Keratinocyte (primary cell): ENCODE measurements around the gene LRRC4C. TPM values are rescaled to one million over a fixed set of nuclear protein-coding genes. Genes with fewer than 3 reads are reported as not detected.

Experiments used
- DNase-seq: peaks from one replicate; pipeline ENCODE4 v3.0.0-alpha.2; 2011; ENCODE audit warnings: low read depth, missing footprints, low spot score
- FAIRE-seq: peaks from 2 replicates; lab custom pipeline; 2011; peaks lifted over from hg19 to GRCh38; lab: Jason Lieb, UNC
- H2AFZ ChIP-seq: 2 replicates; pipeline ENCODE4 v1.6.0; 2012; ENCODE audit warnings: low read length, control low read depth, inconsistent platforms; ENCODE audit not compliant: control insufficient read depth
- H3K27ac ChIP-seq: 2 replicates; pipeline ENCODE4 v1.5.1; 2011; ENCODE audit warnings: low read length; ENCODE audit not compliant: control insufficient read depth, insufficient read depth
- H3K27me3 ChIP-seq: 3 replicates; pipeline ENCODE4 v1.6.0; 2011; ENCODE audit warnings: low read length; ENCODE audit not compliant: control insufficient read depth, insufficient read depth; ENCODE audit errors: extremely low read depth
- H3K36me3 ChIP-seq, 2 experiments: 2 replicates in 1 of 2; 3 replicates in 1 of 2; pipeline ENCODE4 v1.5.1; 2011; ENCODE audit warnings: low read length in 2 of 2, mild to moderate bottlenecking in 1 of 2; ENCODE audit not compliant: control insufficient read depth in 2 of 2, insufficient read depth in 2 of 2; ENCODE audit errors: extremely low read depth in 1 of 2
- H3K4me1 ChIP-seq: 3 replicates; pipeline ENCODE4 v1.5.1; 2011; ENCODE audit warnings: low read length; ENCODE audit not compliant: control insufficient read depth, insufficient read depth; ENCODE audit errors: extremely low read depth
- H3K4me2 ChIP-seq: 3 replicates; pipeline ENCODE4 v1.6.0; 2011; ENCODE audit warnings: low read depth, low read length; ENCODE audit not compliant: control insufficient read depth, insufficient read depth; ENCODE audit errors: extremely low read depth
- H3K4me3 ChIP-seq, 3 experiments: fragments of 200-600 bp in 1 of 3; sonication (generic) in 1 of 3; 2 replicates in 2 of 3; 3 replicates in 1 of 3; pipeline ENCODE4 v1.5.1; 2011 to 2016; ENCODE audit warnings: low read length in 3 of 3, mild to moderate bottlenecking in 3 of 3, control low read depth in 2 of 3, inconsistent platforms in 1 of 3, low read depth in 1 of 3, mixed read lengths in 1 of 3, mixed run types in 1 of 3, moderate library complexity in 1 of 3; ENCODE audit not compliant: control insufficient read depth in 2 of 3, insufficient read depth in 2 of 3; ENCODE audit errors: extremely low read depth in 1 of 3
- H3K79me2 ChIP-seq: 2 replicates; pipeline ENCODE4 v1.6.0; 2012; ENCODE audit warnings: low read length; ENCODE audit not compliant: control insufficient read depth, insufficient read depth
- H3K9ac ChIP-seq: 3 replicates; pipeline ENCODE4 v1.6.0; 2011; ENCODE audit warnings: low read length; ENCODE audit not compliant: control insufficient read depth, insufficient read depth; ENCODE audit errors: extremely low read depth
- H3K9me1 ChIP-seq: 3 replicates; pipeline ENCODE4 v1.6.0; 2011; ENCODE audit warnings: low read length; ENCODE audit not compliant: control insufficient read depth, insufficient read depth; ENCODE audit errors: extremely low read depth
- H3K9me3 ChIP-seq: 2 replicates; pipeline ENCODE4 v1.5.1; 2012; ENCODE audit warnings: low read depth, low read length; ENCODE audit not compliant: control insufficient read depth
- H4K20me1 ChIP-seq: 3 replicates; pipeline ENCODE4 v1.6.0; 2011; ENCODE audit warnings: low read length; ENCODE audit not compliant: control insufficient read depth, insufficient read depth; ENCODE audit errors: extremely low read depth
- EZH2 ChIP-seq: IDR thresholded peaks from one replicate; pipeline ENCODE4 v1.6.1; 2012; ENCODE audit warnings: inconsistent platforms, mild to moderate bottlenecking, low read length, moderate library complexity
- dilution Hi-C: fragments of 300-500 bp; cut with MboI; formaldehyde crosslinking; loops from one replicate; pipeline ENCODE4 v1.7.0; 2020; ENCODE audit warnings: low sequenced_read_pairs; ENCODE audit not compliant: extremely low pct_ligation_motif_present
- polyA plus RNA-seq, 5 experiments: library from polyadenylated mRNA; depleted of rRNA in 3 of 5; stranded (reverse) in 3 of 5; stranded (forward) in 1 of 5; unstranded in 1 of 5; fragments of >200 nt; gene quantifications; 1 replicate in 1 of 5; 2 replicates in 3 of 5; 3 replicates in 1 of 5; pipeline versions ENCODE4 v1.2.1 to v1.2.3, GENCODE V29; 2011 to 2012; ENCODE audit warnings: missing spikeins in 2 of 5, low read depth in 1 of 5, low replicate concordance in 1 of 5
- TF ChIP-seq, protein P1 (sequence below), 3 experiments: IDR thresholded peaks in 1 of 3; conservative IDR thresholded peaks in 1 of 3; optimal IDR thresholded peaks in 1 of 3; 2 replicates in 2 of 3; 3 replicates in 1 of 3; pipeline versions ENCODE3 to v1.5.1; 2011; ENCODE audit warnings: low read length in 3 of 3, mild to moderate bottlenecking in 3 of 3, moderate library complexity in 2 of 3, control low read depth in 1 of 3, inconsistent platforms in 1 of 3; ENCODE audit not compliant: insufficient read depth in 2 of 3; ENCODE audit errors: extremely low read depth in 1 of 3

The LRRC4C gene
- polyA plus RNA-seq, 1 donor (not counting 4 experiments of a cell fraction or from before 2014, with no cell fraction given) = not detected

DNA sequence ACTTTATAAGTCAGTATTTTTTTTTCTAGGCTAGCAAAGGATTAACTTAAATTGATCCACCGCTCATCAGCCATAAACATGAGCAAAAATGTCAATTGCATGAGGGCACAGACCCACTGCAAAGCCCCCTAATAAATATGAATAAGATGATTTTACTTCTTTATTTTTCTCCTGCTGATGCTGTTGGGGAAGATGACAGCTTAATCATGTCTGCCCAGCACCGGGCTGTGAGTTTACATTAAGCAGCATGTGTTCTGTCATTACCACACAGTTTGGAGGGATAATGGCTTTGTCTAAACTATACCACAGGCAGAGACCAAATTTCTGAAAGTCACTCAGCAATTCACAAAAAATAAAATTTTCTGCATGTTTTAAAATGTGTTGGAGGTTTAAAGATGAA, 346.3 kb downstream of the LRRC4C start:
- H3K9me3 ChIP-seq = no peaks in the 10 kb centered on the region
- H3K4me3 ChIP-seq = no peak overlapping the region
- H3K36me3 ChIP-seq = no peaks in the 10 kb centered on the region
- TF ChIP-seq, protein P1, sequence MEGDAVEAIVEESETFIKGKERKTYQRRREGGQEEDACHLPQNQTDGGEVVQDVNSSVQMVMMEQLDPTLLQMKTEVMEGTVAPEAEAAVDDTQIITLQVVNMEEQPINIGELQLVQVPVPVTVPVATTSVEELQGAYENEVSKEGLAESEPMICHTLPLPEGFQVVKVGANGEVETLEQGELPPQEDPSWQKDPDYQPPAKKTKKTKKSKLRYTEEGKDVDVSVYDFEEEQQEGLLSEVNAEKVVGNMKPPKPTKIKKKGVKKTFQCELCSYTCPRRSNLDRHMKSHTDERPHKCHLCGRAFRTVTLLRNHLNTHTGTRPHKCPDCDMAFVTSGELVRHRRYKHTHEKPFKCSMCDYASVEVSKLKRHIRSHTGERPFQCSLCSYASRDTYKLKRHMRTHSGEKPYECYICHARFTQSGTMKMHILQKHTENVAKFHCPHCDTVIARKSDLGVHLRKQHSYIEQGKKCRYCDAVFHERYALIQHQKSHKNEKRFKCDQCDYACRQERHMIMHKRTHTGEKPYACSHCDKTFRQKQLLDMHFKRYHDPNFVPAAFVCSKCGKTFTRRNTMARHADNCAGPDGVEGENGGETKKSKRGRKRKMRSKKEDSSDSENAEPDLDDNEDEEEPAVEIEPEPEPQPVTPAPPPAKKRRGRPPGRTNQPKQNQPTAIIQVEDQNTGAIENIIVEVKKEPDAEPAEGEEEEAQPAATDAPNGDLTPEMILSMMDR (optimal IDR thresholded peaks at IDR 0.05 in 1 of 3, IDR thresholded peaks at IDR 0.05 in 1 of 3, conservative IDR thresholded peaks at IDR 0.05 in 1 of 3; ENCODE audit: extremely low read depth in 1 of 3, insufficient read depth in 2 of 3, low read length in 3 of 3) = no peak
- no peak for TF ChIP-seq EZH2
- no peak overlapping the region for H3K27ac ChIP-seq
- H3K79me2 ChIP-seq = no peaks in the 10 kb centered on the region
- H3K27me3 ChIP-seq = no peaks in the 10 kb centered on the region
- H4K20me1 ChIP-seq = no peaks in the 10 kb centered on the region
- DNase-seq = no peak
- H3K9me1 ChIP-seq = no peaks in the 10 kb centered on the region
- dilution Hi-C loops = no loop called here
- H3K9ac ChIP-seq = no peak overlapping the region
- H3K4me1 ChIP-seq = no peaks in the 10 kb centered on the region
- no peak for FAIRE-seq
- H3K4me2 ChIP-seq = no peak overlapping the region
- H2AFZ ChIP-seq = no peak overlapping the region

DNA sequence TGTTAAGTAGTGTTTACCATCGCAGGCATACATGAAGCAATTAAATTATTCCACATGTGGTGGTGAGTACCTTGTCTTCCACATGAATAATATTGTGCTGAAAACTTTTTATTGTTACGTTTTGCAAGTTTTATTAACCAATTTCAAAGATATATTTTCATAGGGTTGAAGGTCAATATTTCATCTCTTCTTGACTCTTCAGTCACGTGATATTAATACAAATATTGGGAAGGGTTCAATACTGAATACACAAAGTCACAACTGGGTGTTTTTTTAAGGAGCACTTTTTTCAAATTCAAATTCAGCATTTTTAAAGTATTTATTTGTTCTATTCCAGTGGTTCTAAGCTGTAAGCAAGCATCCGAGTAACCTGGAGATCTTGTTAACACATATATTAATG, 348.9 kb downstream of the LRRC4C start:
- DNase-seq (no peak), FAIRE-seq (no peak)
- H3K79me2 ChIP-seq = no peaks in the 10 kb centered on the region
- no peak overlapping the region for H2AFZ ChIP-seq
- no peak overlapping the region for H3K4me2 ChIP-seq
- dilution Hi-C loops = no loop called here
- no peak overlapping the region for H3K4me3 ChIP-seq
- H3K9me3 ChIP-seq = no peaks in the 10 kb centered on the region
- H3K27ac ChIP-seq = no peak overlapping the region
- no peaks in the 10 kb centered on the region for H4K20me1 ChIP-seq
- H3K9ac ChIP-seq = no peak overlapping the region
- H3K4me1 ChIP-seq = no peaks in the 10 kb centered on the region
- no peaks in the 10 kb centered on the region for H3K27me3 ChIP-seq
- H3K36me3 ChIP-seq = no peaks in the 10 kb centered on the region
- H3K9me1 ChIP-seq = no peaks in the 10 kb centered on the region
- TF ChIP-seq EZH2 = no peak
- TF ChIP-seq, protein P1 (optimal IDR thresholded peaks at IDR 0.05 in 1 of 3, IDR thresholded peaks at IDR 0.05 in 1 of 3, conservative IDR thresholded peaks at IDR 0.05 in 1 of 3; ENCODE audit: extremely low read depth in 1 of 3, insufficient read depth in 2 of 3, low read length in 3 of 3) = no peak
